Measurements from ENCODE around the gene DNAJC4. TPM values are rescaled to one million over a fixed set of nuclear protein-coding genes. Genes with fewer than 3 reads are reported as not detected.

Gene DNAJC4
- total RNA-seq, 1 experiment from 2014 or later, result 19.5 TPM

DNA sequence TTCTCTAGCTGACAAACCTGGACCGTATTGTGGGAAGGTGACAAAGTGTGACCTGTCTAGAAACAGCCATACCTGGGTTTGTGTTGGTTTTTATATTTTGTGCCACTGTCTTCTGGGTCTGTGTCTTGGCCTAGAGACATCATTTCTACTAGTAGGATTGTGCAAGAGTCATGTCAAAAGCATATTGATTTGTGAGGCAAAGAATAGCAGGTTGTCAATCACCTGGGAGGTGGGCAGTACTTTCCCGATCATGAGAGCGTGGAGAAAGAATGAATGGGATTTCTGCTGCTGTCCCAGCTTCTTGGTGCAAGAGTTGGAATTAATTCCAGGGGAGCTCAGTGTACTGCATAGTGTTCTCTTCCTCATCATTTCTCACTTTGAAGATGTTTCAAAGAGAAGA, 28.8 kb upstream of the DNAJC4 start:
- intact Hi-C loops (cut with micrococcal nuclease), result loop anchor here (5.0 kb wide), 1 partner anchor 51 kb away; the partner anchor contains the start of gene PLCB3
- TF ChIP-seq CTCF (IDR thresholded peaks at IDR 0.05; ENCODE audit: unreplicated experiment), result no peak
- H3K27ac Mint-ChIP-seq (ENCODE audit: low read depth, unreplicated experiment), result no peak overlapping the region
- no peaks in the 10 kb centered on the region for H3K9me3 Mint-ChIP-seq (ENCODE audit: unreplicated experiment)
- no peak overlapping the region for H3K4me3 Mint-ChIP-seq (ENCODE audit: unreplicated experiment)
- ChIA-PET POLR2A (no interaction called here), CTCF (interaction anchor here (0.5 to 1.0 kb wide), 3 partner anchors 49 to 365 kb away, joined by 3 to 4 read pairs (median 3); no protein-coding TSS in a partner anchor)
- H3K4me1 Mint-ChIP-seq (ENCODE audit: insufficient read depth, unreplicated experiment), result peaks cover 12% of the 10 kb centered on the region
- DNase-seq (ENCODE audit: unreplicated experiment), result no peak
- BruUV-seq (replicated peaks), result no TSS peak
- H3K36me3 Mint-ChIP-seq (ENCODE audit: insufficient read depth, unreplicated experiment), result peaks cover 96% of the 10 kb centered on the region
- H3K27me3 Mint-ChIP-seq (ENCODE audit: insufficient read depth, unreplicated experiment), result no peaks in the 10 kb centered on the region

DNA sequence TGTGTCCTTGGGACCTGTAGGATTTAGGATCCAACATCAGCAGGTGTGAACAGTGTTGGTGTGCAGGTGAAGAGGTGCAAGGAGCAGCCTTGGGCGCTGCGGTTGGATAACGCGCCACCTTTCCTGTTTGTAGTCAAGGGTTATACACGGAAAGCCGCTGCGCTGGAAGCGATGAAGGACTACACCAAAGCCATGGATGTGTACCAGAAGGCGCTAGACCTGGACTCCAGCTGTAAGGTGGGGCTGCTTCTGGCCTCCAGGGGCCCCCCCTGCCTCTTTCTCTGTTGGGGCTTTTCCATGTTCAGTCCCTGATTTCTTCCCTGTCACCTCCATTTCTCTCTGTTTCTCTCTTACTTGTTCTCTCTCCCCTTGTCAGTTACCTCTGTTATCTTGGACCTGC, 27.4 kb upstream of the DNAJC4 start:
- POLR2A ChIA-PET, result interaction anchor here (0.6 to 0.7 kb wide), 2 partner anchors 15 to 416 kb away, joined by 3 to 5 read pairs; no protein-coding TSS in a partner anchor
- BruUV-seq (replicated peaks), result no TSS peak
- peaks cover 12% of the 10 kb centered on the region for H3K4me1 Mint-ChIP-seq (ENCODE audit: insufficient read depth, unreplicated experiment)

GRCh38 chr11:64203421-64204079, 26.8 kb upstream of the DNAJC4 start:
- POLR2A ChIA-PET, result interaction anchor here (0.5 to 1.6 kb wide), 4 partner anchors 15 to 72 kb away, joined by 3 to 11 read pairs (median 4); partner anchors contain the start of gene PPP1R14B
- Mint-ChIP-seq H3K27me3 (ENCODE audit: insufficient read depth, unreplicated experiment) (no peaks in the 10 kb centered on the region), H3K4me3 (ENCODE audit: unreplicated experiment) (no peak overlapping the region), H3K9me3 (ENCODE audit: unreplicated experiment) (no peaks in the 10 kb centered on the region), H3K27ac (ENCODE audit: low read depth, unreplicated experiment) (no peak overlapping the region), H3K4me1 (ENCODE audit: insufficient read depth, unreplicated experiment) (peaks cover 12% of the 10 kb centered on the region), H3K36me3 (ENCODE audit: insufficient read depth, unreplicated experiment) (peaks cover 81% of the 10 kb centered on the region)
- CTCF ChIA-PET, result interaction anchor here (0.6 to 4.4 kb wide), 11 partner anchors 8 to 443 kb away, joined by 3 to 51 read pairs (median 7); partner anchors contain the start of genes NUDT22, STIP1 and TRPT1
- no peak for DNase-seq (ENCODE audit: unreplicated experiment)
- no TSS peak for BruUV-seq (replicated peaks)
- intact Hi-C loops (cut with micrococcal nuclease), result loop anchor here (1.0 to 5.0 kb wide), 3 partner anchors 49 to 98 kb away; partner anchors contain the start of gene PLCB3
- TF ChIP-seq CTCF (IDR thresholded peaks at IDR 0.05; ENCODE audit: unreplicated experiment), result no peak

More for the DNA sequence above, 27.4 kb upstream of the DNAJC4 start:
- Mint-ChIP-seq H3K4me3 (ENCODE audit: unreplicated experiment) (no peak overlapping the region), H3K9me3 (ENCODE audit: unreplicated experiment) (no peaks in the 10 kb centered on the region), H3K36me3 (ENCODE audit: insufficient read depth, unreplicated experiment) (peaks cover 87% of the 10 kb centered on the region), H3K27ac (ENCODE audit: low read depth, unreplicated experiment) (no peak overlapping the region), H3K27me3 (ENCODE audit: insufficient read depth, unreplicated experiment) (no peaks in the 10 kb centered on the region)
- CTCF ChIA-PET, result interaction anchor here (0.8 to 4.4 kb wide), 3 partner anchors 22 to 152 kb away, joined by 3 to 51 read pairs (median 22); partner anchors contain the start of genes NUDT22 and TRPT1
- no peak for DNase-seq (ENCODE audit: unreplicated experiment)
- intact Hi-C loops (cut with micrococcal nuclease), result loop anchor here (5.0 kb wide), 1 partner anchor 49 kb away; the partner anchor contains the start of gene PLCB3
- TF ChIP-seq CTCF (IDR thresholded peaks at IDR 0.05; ENCODE audit: unreplicated experiment), result no peak

- BruUV-seq (replicated peaks), result TSS peak; percentile 94
- no peak for DNase-seq (ENCODE audit: unreplicated experiment)
- H3K4me3 Mint-ChIP-seq (ENCODE audit: unreplicated experiment), result no peak overlapping the region
- H3K27me3 Mint-ChIP-seq (ENCODE audit: insufficient read depth, unreplicated experiment), result no peaks in the 10 kb centered on the region
- POLR2A ChIA-PET, result interaction anchor here (0.5 to 2.3 kb wide), 13 partner anchors 11 to 187 kb away, joined by 3 to 11 read pairs (median 4); partner anchors contain the start of genes ESRRA, PPP1R14B and STIP1
- CTCF ChIA-PET, result interaction anchor here (0.6 to 4.4 kb wide), 20 partner anchors 8 to 888 kb away, joined by 3 to 51 read pairs (median 5); partner anchors contain the start of genes FKBP2, MACROD1, NUDT22 and STIP1
- H3K36me3 Mint-ChIP-seq (ENCODE audit: insufficient read depth, unreplicated experiment), result peaks cover 76% of the 10 kb centered on the region
- TF ChIP-seq CTCF (IDR thresholded peaks at IDR 0.05; ENCODE audit: unreplicated experiment), result no peak
- intact Hi-C loops (cut with micrococcal nuclease), result loop anchor here (1.0 to 5.0 kb wide), 3 partner anchors 48 to 97 kb away; partner anchors contain the start of gene PLCB3
- peaks cover 12% of the 10 kb centered on the region for H3K4me1 Mint-ChIP-seq (ENCODE audit: insufficient read depth, unreplicated experiment)
- no peak overlapping the region for H3K27ac Mint-ChIP-seq (ENCODE audit: low read depth, unreplicated experiment)
- H3K9me3 Mint-ChIP-seq (ENCODE audit: unreplicated experiment), result no peaks in the 10 kb centered on the region
These were observed 26.3 kb upstream of the DNAJC4 start for GRCh38 chr11:64204080-64204440.
